ENCODE results near the gene AVP.
"Not testable (repeated sequence)": the region's sequence is repeated elsewhere in the genome, so short reads cannot be mapped to it uniquely, and the experiment has no call there.

GRCh38 chr20:3073251-3073643 is 11.3 kb downstream of the AVP start:
- TF ChIP-seq SP1 (IDR thresholded peaks at IDR 0.05); ZNF384 (IDR thresholded peaks at IDR 0.05); TARDBP (IDR thresholded peaks at IDR 0.05); HDGF (IDR thresholded peaks at IDR 0.05; ENCODE audit: borderline replicate concordance); L3MBTL2 (conservative IDR thresholded peaks at IDR 0.05); FOXK2 (IDR thresholded peaks at IDR 0.05); NFRKB (IDR thresholded peaks at IDR 0.05); FOXM1 (IDR thresholded peaks at IDR 0.05; ENCODE audit: borderline replicate concordance): not testable (repeated sequence)

Measured in HEK293T (cell line).